ENCODE data around the gene NCAPG. TPM values are rescaled to one million over a fixed set of nuclear protein-coding genes. Genes with fewer than 3 reads are reported as not detected.

The NCAPG gene
- total RNA-seq, result 1 to 10 TPM in 3 of 4 donors, under 1 TPM in 1; 0.33 to 2.2 (median 1.7) TPM

DNA sequence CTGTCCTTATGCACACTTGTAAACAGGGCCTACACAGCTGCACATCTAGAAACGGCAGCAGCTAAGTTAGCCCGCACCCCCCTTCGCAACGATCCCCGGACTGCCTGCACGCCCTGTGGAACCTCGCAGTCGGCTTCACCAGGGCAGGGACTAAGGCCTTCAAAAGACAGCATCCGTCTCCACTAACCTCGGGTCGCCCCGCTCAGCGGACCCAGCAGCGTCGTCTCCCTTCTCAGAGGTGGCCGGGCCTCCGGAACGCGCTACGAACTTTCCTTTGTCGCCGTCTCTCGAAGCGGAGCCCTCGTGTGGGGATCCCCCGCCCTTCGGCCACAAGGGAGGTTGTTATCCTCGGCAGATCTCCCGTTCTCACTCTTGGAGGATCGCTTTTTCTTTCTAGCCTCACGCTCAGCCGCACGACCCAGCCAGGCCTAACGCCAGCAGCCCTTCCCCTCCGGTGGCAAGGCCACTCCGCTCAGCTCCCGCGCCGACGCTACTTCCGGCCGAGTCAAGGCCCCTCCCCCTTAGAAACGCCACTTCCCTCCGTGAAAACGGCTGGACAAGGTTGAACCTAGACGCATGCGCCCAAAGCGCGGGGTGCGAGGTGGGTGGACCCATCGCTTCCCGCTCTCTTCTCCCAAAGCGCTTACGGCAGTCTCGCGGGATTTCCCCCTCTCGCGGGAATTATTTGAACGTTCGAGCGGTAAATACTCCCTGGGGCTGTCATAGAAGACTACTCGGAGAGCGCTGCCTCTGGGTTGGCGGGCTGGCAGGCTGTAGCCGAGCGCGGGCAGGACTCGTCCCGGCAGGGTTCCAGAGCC lies at the start of gene NCAPG, which contains the start of gene DCAF16:
Gene NCAPG (plus strand): TSS at position 720 of the 818 bp plus-strand sequence. CDS start 99 bp downstream, outside the sequence.
Gene DCAF16 (minus strand): TSS at position 498 of the 818 bp plus-strand sequence. CDS start 6,616 bp downstream, outside the sequence.
- TF ChIP-seq, protein P1, sequence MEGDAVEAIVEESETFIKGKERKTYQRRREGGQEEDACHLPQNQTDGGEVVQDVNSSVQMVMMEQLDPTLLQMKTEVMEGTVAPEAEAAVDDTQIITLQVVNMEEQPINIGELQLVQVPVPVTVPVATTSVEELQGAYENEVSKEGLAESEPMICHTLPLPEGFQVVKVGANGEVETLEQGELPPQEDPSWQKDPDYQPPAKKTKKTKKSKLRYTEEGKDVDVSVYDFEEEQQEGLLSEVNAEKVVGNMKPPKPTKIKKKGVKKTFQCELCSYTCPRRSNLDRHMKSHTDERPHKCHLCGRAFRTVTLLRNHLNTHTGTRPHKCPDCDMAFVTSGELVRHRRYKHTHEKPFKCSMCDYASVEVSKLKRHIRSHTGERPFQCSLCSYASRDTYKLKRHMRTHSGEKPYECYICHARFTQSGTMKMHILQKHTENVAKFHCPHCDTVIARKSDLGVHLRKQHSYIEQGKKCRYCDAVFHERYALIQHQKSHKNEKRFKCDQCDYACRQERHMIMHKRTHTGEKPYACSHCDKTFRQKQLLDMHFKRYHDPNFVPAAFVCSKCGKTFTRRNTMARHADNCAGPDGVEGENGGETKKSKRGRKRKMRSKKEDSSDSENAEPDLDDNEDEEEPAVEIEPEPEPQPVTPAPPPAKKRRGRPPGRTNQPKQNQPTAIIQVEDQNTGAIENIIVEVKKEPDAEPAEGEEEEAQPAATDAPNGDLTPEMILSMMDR (IDR thresholded peaks at IDR 0.05; ENCODE audit: low read depth), result no peak

DNA sequence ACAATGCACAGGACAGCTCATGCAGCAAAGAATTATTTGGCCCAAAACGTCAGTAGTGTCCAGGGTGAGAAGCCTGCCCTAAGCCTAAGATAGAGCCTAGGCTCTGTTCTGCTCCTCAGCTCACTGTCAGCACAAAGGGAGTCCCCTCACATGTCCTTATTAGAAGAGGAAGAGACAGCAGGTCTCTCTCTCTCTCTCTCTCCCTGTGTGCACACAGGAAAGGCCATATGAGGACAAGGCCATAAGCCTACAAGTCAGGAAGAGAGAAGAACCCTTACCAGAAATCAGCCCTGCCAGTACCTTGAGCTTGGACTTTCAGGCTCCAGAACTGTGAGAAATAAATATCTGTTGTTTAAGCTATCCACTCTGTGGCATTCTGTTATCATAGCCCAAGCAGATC lies 49.7 kb upstream of the NCAPG start:
- TF ChIP-seq, protein P1 (IDR thresholded peaks at IDR 0.05; ENCODE audit: low read depth), result no peak

GRCh38 chr4:17762726-17763125 lies 48.1 kb upstream of the NCAPG start:
- TF ChIP-seq, protein P1 (IDR thresholded peaks at IDR 0.05; ENCODE audit: low read depth), result no peak

- TF ChIP-seq, protein P1 (IDR thresholded peaks at IDR 0.05; ENCODE audit: low read depth), result no peak
Observed at GRCh38 chr4:17763416-17763815, 47.4 kb upstream of the NCAPG start.

DNA sequence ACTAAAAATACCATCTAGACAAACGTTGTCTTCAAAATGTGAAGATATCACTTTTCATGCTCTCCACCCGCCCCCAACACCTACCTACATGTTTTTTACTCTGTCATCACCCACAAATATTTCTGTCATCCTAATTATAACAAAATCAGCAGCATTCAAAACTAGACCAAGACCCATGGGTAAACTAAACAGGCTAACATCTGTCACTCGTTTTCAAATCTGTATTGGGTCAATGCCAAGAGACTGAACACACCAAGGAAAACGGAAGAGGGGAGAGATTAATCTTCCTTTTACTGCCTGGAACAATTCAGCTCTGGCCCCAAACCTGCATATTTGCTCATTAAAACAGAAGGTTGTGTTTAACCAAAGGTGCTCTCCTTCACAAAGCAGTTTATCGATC lies 46.8 kb upstream of the NCAPG start:
- TF ChIP-seq, protein P1 (IDR thresholded peaks at IDR 0.05; ENCODE audit: low read depth), result no peak

DNA sequence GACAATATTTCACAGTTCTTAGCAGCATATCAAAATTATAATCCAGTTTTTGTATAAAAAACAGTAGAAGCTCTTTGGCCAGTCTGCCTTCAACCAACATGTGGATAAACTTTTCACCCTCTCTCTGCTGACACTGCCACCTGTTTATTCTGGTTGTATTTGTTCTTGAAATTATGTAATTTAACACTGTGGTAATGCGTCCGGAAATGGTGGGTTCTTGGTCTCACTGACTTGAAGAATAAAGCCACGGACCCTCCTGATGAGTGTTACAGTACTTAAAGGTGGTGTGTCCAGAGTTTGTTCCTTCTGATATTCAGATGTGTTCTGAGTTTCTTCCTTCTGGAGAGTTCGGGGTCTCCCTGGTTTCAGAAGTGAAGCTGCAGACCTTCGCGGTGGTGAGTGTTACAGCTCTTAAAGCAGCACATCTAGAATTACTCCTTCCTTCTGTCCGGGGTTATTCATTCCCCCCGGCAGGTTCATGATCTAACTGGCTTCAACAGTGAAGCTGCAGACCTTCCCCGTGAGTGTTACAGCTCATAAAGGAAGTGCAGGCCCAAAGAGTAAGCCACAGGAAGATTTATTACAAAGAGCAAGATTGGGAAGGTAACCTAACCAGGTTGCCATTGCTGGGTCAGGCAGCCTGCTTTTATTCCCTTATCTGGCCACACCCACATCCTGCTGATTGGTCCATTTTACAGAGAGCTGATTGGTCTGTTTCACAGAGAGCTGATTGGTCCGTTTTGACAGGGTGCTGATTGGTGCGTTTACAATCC lies 45.1 kb upstream of the NCAPG start:
- TF ChIP-seq, protein P1 (IDR thresholded peaks at IDR 0.05; ENCODE audit: low read depth), result no peak
